RPMI8226 (cell line): ENCODE data around the gene ENAH.

Experiments used
- DNase-seq: peaks from one replicate; pipeline ENCODE4 v3.0.0-alpha.2; 2015

Gene ENAH

GRCh38 chr1:225469051-225469450 is 183.9 kb downstream of the ENAH start:
- no peak for DNase-seq

GRCh38 chr1:225468270-225469020 is 184.5 kb downstream of the ENAH start:
- DNase-seq: no peak

GRCh38 chr1:225467193-225468020 is 185.5 kb downstream of the ENAH start:
- peak; percentile 92 for DNase-seq

- DNase-seq: no peak
Observed at GRCh38 chr1:225466848-225467192, 186.1 kb downstream of the ENAH start.

GRCh38 chr1:225465793-225466517 is 187.0 kb downstream of the ENAH start:
- DNase-seq: no peak

- no peak for DNase-seq
Observed at GRCh38 chr1:225464851-225465792, 187.8 kb downstream of the ENAH start.

GRCh38 chr1:225462714-225463574 is 190.0 kb downstream of the ENAH start:
- no peak for DNase-seq

GRCh38 chr1:225462429-225462713 is 190.6 kb downstream of the ENAH start:
- DNase-seq: no peak

GRCh38 chr1:225461533-225462428 is 191.1 kb downstream of the ENAH start:
- DNase-seq: peak; percentile 76

GRCh38 chr1:225460737-225461532 is 192.0 kb downstream of the ENAH start:
- DNase-seq: peak; percentile 42

- no peak for DNase-seq
Observed at GRCh38 chr1:225460021-225460736, 192.7 kb downstream of the ENAH start.

- no peak for DNase-seq
Observed at GRCh38 chr1:225458222-225458631, 194.7 kb downstream of the ENAH start.

- DNase-seq: no peak
Observed at GRCh38 chr1:225454733-225455132, 198.2 kb downstream of the ENAH start.

- peak; percentile 89 for DNase-seq
Observed at GRCh38 chr1:225453797-225454648, 198.9 kb downstream of the ENAH start.

GRCh38 chr1:225451840-225452515 is 200.9 kb downstream of the ENAH start:
- DNase-seq: no peak

GRCh38 chr1:225451340-225451739 is 201.6 kb downstream of the ENAH start:
- DNase-seq: no peak

- peak; percentile 48 for DNase-seq
Observed at GRCh38 chr1:225450491-225451191, 202.3 kb downstream of the ENAH start.
